Suprapubic skin (tissue), 4 donors: ENCODE results near the gene AUTS2. TPM values are rescaled to one million over a fixed set of nuclear protein-coding genes. Genes with fewer than 3 reads are reported as not detected.
"Not testable (repeated sequence)": the region's sequence is repeated elsewhere in the genome, so short reads cannot be mapped to it uniquely, and the experiment has no call there.

Source experiments
- DNase-seq, 2 donors: peaks; one replicate each; pipeline ENCODE4 v3.0.0-alpha.2; 2019; ENCODE audit warnings: low spot score in 2 of 2
- H3K27ac ChIP-seq: fragments of 200-600 bp; sonication (generic); one replicate; pipeline ENCODE4 v1.5.1; 2019
- H3K27me3 ChIP-seq: fragments of 200-600 bp; sonication (generic); one replicate; pipeline ENCODE4 v1.5.1; 2019
- H3K36me3 ChIP-seq: fragments of 200-600 bp; sonication (generic); one replicate; pipeline ENCODE4 v1.5.1; 2019
- H3K4me1 ChIP-seq: fragments of 200-600 bp; sonication (generic); one replicate; pipeline ENCODE4 v1.5.1; 2019
- H3K4me3 ChIP-seq: fragments of 200-600 bp; sonication (generic); one replicate; pipeline ENCODE4 v1.5.1; 2019; ENCODE audit warnings: mild to moderate bottlenecking
- H3K9me3 ChIP-seq: fragments of 200-600 bp; sonication (generic); one replicate; pipeline ENCODE4 v1.5.1; 2019
- CTCF ChIP-seq, 2 donors: fragments of 200-600 bp in 1 of 2; fragments of 450-650 bp in 1 of 2; sonication (generic) in 1 of 2; IDR thresholded peaks; one replicate each; pipeline ENCODE4 v1.5.1; 2016 to 2019; ENCODE audit warnings: antibody characterized with exemption in 2 of 2, mild to moderate bottlenecking in 1 of 2, moderate library complexity in 1 of 2
- EP300 ChIP-seq: sonication (generic); formaldehyde crosslinking; IDR thresholded peaks from one replicate; pipeline ENCODE4 v1.6.1; 2017; ENCODE audit warnings: antibody characterized with exemption
- POLR2A ChIP-seq, 2 donors: fragments of 450-650 bp; IDR thresholded peaks; one replicate each; pipeline ENCODE4 v1.6.1; 2017; ENCODE audit warnings: antibody characterized with exemption in 2 of 2, mild to moderate bottlenecking in 2 of 2, moderate library complexity in 2 of 2
- POLR2AphosphoS5 ChIP-seq, 3 donors: sonication (generic); formaldehyde crosslinking; IDR thresholded peaks; one replicate each; pipeline ENCODE4 v1.6.1; 2017; ENCODE audit warnings: antibody characterized with exemption in 3 of 3
- WGBS: methylation state at CpG from one replicate; pipeline ENCODE4 v1.1.5; 2018; 5-methylcytosine and 5-hydroxymethylcytosine counted together
- total RNA-seq, 4 donors: library from RNA; depleted of rRNA; stranded (reverse); fragments of >200 nt; gene quantifications; one replicate each; pipeline ENCODE4 v1.1.0, GENCODE V29; 2016

AUTS2 gene
- total RNA-seq, 4 donors from 2014 or later = 31.0 to 102 (median 56.4) TPM

DNA sequence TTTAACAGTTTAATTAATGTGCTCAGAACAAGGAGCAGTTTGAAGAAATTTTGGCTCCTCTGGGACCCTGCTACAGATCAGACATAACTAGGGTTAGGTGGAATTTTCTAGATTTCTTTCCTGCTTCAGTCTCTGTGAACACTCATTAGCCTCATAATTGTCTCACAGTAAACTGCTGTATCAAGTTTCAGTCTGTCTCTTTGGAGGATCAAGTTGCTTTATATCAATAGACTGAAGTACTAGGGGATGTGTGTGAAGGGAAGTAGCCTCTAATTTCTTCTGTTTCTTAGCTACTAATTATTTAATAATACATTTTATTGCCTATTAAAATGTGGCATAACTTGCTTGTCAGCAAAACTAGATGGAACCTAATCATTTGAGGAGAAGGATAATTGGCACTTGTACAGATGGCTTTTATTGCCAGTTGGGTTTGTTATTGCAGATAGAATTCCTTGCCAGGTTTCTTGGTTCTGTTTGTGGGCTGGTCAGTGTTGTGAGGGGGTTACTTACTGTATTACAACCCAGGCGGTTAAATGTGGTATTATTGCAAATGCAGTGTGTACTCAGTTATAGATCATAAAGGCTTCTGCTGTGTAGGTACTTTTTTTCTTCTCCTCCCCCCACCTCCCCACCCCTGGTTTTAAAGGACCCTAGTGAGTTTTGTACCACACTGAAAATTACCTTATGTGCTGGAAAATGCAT, 758.0 kb downstream of the AUTS2 start:
- H3K4me1 ChIP-seq = peaks cover 26% of the 10 kb centered on the region
- H3K36me3 ChIP-seq = no peaks in the 10 kb centered on the region
- WGBS = 68% methylated on average over 1 of the region's 1 CpG
- TF ChIP-seq EP300 (no peak), CTCF (IDR thresholded peaks at IDR 0.05) (no peak), POLR2AphosphoS5 (IDR thresholded peaks at IDR 0.05) (no peak), POLR2A (IDR thresholded peaks at IDR 0.05) (no peak)
- H3K27ac ChIP-seq = no peak overlapping the region
- H3K4me3 ChIP-seq = no peak overlapping the region
- H3K9me3 ChIP-seq = no peaks in the 10 kb centered on the region
- H3K27me3 ChIP-seq = no peaks in the 10 kb centered on the region
- DNase-seq = no peak

DNA sequence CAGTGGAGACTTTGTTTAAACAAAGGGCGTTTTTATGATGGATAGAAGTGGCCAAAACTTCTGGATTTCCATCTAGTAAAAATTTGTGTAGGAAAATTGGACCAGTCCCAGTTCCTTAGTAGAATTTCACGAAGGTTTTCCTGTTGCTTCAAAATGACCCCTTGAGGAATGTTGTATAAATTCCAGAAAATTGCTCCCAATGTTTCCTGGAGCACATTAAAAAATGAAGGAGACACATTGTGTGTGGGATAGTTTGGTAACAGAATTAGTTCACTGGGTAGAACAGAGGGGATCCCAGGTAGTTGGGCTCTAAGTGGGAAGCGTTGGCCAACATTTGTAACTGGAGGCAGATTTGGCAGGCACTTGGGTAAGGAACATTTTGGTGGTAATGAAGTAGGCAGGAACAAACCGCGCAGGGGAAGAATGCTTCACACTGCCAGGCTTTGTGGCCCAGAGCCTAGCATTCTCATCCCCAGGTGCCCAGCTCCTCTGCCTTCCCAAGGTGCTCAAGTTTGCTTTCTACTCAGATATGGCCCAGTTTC, 758.6 kb downstream of the AUTS2 start:
- 48% methylated on average over 5 of the region's 5 CpGs for WGBS
- Histone ChIP-seq H3K27me3 (no peaks in the 10 kb centered on the region), H3K4me3 (no peak overlapping the region), H3K4me1 (peaks cover 26% of the 10 kb centered on the region), H3K27ac (no peak overlapping the region), H3K36me3 (no peaks in the 10 kb centered on the region), H3K9me3 (no peaks in the 10 kb centered on the region)
- TF ChIP-seq POLR2AphosphoS5 (IDR thresholded peaks at IDR 0.05) = no peak
- TF ChIP-seq CTCF (IDR thresholded peaks at IDR 0.05) = no peak
- no peak for TF ChIP-seq EP300
- no peak for TF ChIP-seq POLR2A (IDR thresholded peaks at IDR 0.05)
- DNase-seq = no peak

- Histone ChIP-seq H3K27ac (no peak overlapping the region), H3K36me3 (no peaks in the 10 kb centered on the region), H3K9me3 (no peaks in the 10 kb centered on the region), H3K4me3 (no peak overlapping the region), H3K4me1 (peaks cover 13% of the 10 kb centered on the region), H3K27me3 (no peaks in the 10 kb centered on the region)
- DNase-seq = no peak
- TF ChIP-seq POLR2AphosphoS5 (IDR thresholded peaks at IDR 0.05) (no peak), CTCF (IDR thresholded peaks at IDR 0.05) (no peak), EP300 (no peak)
- 90% methylated on average over 4 of the region's 4 CpGs for WGBS
These were observed 762.3 kb downstream of the AUTS2 start for GRCh38 chr7:70360557-70360956.

DNA sequence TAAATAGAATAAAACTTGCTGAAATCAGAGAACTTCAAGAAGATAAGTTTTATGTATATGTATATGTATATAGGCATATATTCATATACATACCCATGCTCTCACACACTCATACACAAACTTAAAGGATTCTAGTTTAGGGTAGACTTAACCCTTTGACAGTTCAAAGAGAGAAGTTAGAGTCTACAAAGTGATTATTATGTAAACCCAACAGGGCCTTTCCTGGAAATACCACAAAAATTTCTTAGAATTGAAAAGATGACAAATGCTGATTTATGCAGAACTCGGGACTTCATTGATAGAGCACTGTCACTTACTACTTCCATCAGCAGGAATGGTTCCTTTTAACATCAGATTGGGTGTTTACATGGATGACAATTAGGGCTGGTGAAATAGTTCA, 763.5 kb downstream of the AUTS2 start:
- Histone ChIP-seq H3K27me3 (no peaks in the 10 kb centered on the region), H3K36me3 (no peaks in the 10 kb centered on the region), H3K4me1 (peaks cover under 1% of the 10 kb centered on the region), H3K9me3 (no peaks in the 10 kb centered on the region), H3K27ac (no peak overlapping the region), H3K4me3 (no peak overlapping the region)
- 63% methylated on average over 1 of the region's 1 CpG for WGBS
- no peak for DNase-seq
- TF ChIP-seq POLR2A (IDR thresholded peaks at IDR 0.05) (no peak), POLR2AphosphoS5 (IDR thresholded peaks at IDR 0.05) (no peak), CTCF (IDR thresholded peaks at IDR 0.05) (no peak), EP300 (no peak)

GRCh38 chr7:70364393-70364792, 766.1 kb downstream of the AUTS2 start:
- WGBS = 99% methylated on average over 3 of the region's 3 CpGs
- not testable (repeated sequence) for H3K27ac ChIP-seq, H3K27me3 ChIP-seq, H3K4me3 ChIP-seq, H3K4me1 ChIP-seq, H3K36me3 ChIP-seq, H3K9me3 ChIP-seq, DNase-seq
